NOMO-1 treated with dmso at 0.1 percent for 144 hours (cell line): ENCODE measurements around the gene WWC2.
"Not testable (repeated sequence)": the region's sequence is repeated elsewhere in the genome, so short reads cannot be mapped to it uniquely, and the experiment has no call there.

Experiments used
- DNase-seq: peaks from one replicate; lab custom pipeline; 2025; ENCODE audit not compliant: unreplicated experiment; lab: John Stamatoyannopoulos, UW

Gene WWC2

DNA sequence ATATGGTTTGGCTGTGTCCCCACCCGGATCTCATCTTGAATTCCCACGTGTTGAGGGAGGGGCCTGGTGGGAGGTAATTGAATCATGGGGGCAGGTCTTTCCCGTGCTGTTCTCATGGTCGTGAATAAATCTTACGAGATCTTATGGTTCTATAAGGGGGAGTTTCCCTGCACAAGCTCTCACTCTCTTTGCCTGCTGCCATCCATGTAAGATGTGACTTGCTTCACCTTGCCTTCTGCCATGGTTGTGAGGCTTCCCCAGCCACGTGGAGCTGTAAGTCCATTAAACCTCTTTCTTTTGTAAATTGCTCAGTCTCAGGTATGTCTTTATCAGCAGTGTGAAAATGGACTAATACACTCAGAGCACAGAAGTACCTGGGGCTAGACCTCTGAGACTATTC lies 227.3 kb downstream of the WWC2 start:
- DNase-seq, result not testable (repeated sequence)

GRCh38 chr4:183326853-183327252 lies 227.8 kb downstream of the WWC2 start:
- DNase-seq, result no peak

GRCh38 chr4:183327827-183328226 lies 228.8 kb downstream of the WWC2 start:
- DNase-seq, result no peak

DNA sequence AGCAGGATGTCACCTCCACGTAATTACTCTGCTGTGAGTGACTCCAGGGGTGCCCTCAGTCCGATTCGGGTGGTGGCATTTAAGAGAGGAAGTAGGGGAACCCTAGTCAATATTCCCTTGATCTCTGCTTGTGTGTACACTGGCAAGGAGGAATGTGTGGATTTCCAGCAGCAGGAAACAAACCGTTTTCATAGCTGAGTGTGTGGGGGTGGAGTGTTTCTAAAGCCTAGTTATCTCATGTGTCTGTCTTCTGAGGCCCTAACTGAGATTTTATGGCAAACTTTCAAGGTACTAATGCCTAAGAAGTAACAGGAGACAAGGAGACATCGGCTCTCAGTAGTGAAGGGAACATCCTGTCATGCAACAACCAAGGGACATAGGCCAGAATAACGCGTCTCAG lies 229.8 kb downstream of the WWC2 start:
- no peak for DNase-seq

DNA sequence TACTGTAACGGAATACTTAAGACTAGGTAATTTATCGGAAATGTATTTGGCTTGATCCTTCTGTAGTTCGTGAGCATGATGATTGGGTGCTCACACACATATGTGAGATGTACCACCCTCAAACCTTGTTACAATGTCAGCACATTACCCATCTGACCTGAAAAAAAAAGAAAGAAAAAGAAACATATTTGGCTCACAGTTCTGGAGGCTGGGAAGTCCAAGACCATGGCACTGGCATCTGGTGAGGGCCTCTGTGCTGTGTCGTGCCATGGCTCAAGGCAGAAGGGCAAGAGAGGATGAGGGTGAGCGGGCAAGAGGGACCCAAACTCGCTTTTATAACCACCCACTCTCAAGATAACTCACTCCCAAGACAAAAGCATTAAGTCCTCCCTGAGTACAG lies 230.2 kb downstream of the WWC2 start:
- no peak for DNase-seq

DNA sequence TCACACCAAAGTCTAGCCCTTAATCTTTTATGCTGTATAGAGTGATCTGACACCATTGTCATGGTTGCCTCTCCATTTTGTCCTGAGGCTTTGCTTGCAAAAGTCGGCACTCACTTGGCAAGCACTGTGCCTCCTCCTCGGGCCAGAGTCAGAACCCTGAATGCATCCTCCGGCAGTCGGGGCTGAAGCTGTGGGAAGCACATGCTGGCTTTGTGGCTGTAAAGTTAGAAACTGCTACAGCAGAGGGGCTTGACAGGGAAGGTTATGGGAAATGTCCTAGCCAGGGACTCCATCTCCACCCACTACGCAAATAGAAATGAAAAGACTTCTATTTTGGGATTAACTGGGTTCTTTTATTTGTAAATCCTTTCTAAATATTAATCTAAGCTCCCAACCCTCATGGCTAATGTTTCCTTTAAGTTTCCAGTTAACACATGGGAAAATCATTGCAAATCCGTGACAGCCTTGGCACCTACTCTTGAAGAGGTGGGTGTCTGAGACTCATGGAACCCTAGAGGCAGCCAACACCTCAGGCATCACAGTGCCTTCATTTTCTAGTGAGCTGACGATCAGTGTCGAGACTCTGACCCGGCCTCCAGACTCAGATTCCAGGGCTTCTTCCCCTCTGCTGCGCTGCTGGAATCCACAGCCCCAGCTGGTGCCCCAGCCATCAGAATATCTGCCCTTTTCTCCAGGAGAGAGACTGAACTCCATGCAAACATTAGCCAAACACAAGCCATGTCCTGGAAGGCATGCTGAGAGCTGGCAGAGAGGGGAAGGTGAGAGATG lies 231.1 kb downstream of the WWC2 start:
- no peak for DNase-seq

DNA sequence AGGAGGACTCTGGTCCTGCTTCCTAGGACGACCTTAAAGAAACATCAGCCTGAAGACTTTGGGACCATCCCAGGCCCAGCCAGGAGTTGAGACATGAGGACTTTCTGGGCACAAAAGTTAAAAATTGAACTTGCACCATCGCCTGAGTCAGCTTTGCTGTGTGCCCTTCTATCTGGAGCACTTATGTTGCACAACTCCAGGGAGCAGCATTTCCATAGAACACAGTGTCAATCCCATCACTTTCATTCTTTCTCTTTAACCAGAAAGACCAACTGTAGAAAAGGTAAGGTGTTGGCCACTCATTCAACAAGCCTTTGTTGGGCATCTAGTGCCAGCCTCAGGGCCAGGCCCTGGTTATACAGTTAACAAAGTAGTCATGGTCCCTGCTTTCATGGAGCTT lies 231.8 kb downstream of the WWC2 start:
- no peak for DNase-seq

DNA sequence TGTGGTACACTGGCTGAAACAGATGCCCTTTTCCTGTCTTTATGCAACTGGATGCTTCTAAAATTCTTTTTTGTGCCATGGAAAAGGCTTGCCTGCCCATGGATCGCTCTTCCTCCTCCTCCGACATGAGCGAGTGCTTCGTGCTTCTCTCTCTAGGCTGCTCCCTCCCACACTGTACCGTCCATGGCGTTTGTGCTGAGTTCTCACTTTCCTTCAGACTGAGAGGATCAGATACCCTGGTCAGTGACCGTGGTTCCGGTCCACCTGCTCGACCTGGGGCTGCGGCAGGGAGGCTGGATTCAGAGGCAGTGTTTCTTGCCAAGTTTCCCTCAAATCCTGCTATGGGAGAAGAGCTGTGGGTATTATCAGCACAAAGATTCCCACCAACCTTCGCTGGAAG lies 233.4 kb downstream of the WWC2 start:
- no peak for DNase-seq

DNA sequence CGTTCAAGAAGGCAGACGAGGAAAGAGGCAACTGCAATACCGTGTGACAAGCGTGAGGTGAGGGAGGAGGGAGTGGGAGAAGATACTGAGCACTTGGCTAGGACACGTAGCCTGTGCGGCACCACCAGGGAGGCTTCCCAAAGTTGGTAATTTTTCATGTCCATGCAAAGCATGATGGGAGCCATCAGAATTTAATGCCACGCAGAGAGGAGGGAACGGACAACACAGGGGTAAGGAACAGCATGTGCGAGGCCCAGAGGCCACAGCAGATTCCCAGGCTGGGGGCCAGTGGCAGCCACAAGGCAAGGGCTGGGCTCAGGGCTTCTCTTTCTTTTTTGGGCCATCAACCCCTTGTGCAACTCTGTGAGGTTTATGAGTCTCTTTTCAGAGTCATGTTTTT lies 234.1 kb downstream of the WWC2 start:
- no peak for DNase-seq

GRCh38 chr4:183333983-183334382 lies 234.9 kb downstream of the WWC2 start:
- no peak for DNase-seq

- DNase-seq, result no peak
These were observed 236.4 kb downstream of the WWC2 start for GRCh38 chr4:183335369-183335940.

GRCh38 chr4:183337349-183337748 lies 238.3 kb downstream of the WWC2 start:
- no peak for DNase-seq

- DNase-seq, result no peak
These were observed 238.8 kb downstream of the WWC2 start for GRCh38 chr4:183337833-183338232.

GRCh38 chr4:183342541-183343533 lies 243.8 kb downstream of the WWC2 start:
- no peak for DNase-seq

- no peak for DNase-seq
These were observed 244.7 kb downstream of the WWC2 start for GRCh38 chr4:183343730-183344129.

DNA sequence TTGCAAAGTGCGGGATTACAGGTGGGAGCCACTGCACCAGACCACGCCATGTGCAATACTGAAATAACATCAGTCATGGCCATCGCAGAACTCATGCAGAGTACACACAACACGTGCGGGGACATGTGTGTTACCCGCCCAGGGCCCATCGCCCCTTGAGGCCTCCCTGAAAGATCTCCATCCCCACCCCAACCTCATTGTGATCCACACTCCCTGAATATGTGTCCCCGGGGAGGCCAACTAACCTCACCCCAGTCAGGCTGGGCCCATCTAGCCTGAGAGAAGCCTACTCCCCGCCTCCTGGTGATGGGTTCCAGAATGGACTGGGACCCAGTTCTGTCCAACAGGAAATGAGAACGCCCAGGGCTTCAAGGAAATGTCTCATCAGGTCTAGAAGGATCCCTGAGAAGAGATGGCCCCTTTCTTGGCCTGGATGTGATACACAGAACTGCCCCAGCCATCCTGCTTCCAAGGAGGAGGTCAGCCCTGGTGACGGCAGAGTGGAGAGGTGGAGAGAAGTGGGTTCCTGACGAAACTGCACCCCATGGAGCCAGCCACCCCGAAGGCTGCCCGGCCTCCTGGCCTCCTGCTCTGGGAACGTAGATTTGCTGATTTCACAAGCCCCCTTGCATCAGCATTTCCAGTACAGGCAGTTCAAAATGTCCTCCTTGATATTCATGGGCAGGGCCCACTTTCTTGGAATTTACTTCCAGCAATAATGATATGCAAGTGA lies 245.6 kb downstream of the WWC2 start:
- no peak for DNase-seq

- no peak for DNase-seq
These were observed 246.2 kb downstream of the WWC2 start for GRCh38 chr4:183345261-183345660.

DNA sequence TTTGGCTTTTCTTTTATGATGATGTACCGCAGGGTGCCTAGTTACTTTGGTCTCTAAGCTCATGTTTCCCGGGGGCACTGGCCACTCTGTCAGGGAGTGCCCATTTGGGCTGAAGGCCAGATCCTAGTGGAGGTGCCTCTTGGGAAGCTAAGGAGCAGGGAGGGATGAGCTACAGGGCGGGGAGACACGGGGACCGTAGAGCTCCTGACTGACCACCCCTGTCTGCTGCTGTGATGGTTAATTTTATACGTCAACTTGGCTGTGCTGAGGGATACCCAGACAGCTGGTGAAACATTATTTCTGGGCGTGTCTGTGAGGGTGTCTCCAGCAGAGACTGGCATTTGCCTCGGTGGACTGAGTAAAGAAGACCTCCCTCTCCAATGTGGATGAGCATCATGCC lies 248.1 kb downstream of the WWC2 start:
- DNase-seq, result no peak

- DNase-seq, result no peak
These were observed 248.5 kb downstream of the WWC2 start for GRCh38 chr4:183347566-183347965.

DNA sequence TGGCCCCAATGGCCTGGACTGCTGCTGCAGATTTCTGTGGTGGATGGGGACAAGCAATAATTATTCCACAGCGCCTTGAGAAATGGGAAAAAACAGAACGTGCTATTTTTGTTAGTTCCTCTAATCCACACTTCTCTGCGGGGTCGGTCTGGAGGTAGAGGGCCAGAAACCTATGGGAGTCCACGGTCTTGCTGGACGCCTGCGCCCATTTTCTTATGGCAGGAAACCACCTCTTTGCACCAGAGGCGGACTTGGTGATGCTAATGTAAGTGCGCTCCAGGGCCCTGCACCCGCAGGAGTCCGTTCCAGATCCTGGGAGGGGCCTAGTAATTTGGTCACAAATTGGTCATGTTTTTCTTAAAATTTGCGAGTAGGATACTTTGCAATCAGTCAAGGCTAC lies 249.1 kb downstream of the WWC2 start:
- DNase-seq, result no peak
